ENCODE results near the gene SCN4B.
"Not testable (repeated sequence)": the region's sequence is repeated elsewhere in the genome, so short reads cannot be mapped to it uniquely, and the experiment has no call there.

Gene SCN4B, protein sequence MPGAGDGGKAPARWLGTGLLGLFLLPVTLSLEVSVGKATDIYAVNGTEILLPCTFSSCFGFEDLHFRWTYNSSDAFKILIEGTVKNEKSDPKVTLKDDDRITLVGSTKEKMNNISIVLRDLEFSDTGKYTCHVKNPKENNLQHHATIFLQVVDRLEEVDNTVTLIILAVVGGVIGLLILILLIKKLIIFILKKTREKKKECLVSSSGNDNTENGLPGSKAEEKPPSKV

DNA sequence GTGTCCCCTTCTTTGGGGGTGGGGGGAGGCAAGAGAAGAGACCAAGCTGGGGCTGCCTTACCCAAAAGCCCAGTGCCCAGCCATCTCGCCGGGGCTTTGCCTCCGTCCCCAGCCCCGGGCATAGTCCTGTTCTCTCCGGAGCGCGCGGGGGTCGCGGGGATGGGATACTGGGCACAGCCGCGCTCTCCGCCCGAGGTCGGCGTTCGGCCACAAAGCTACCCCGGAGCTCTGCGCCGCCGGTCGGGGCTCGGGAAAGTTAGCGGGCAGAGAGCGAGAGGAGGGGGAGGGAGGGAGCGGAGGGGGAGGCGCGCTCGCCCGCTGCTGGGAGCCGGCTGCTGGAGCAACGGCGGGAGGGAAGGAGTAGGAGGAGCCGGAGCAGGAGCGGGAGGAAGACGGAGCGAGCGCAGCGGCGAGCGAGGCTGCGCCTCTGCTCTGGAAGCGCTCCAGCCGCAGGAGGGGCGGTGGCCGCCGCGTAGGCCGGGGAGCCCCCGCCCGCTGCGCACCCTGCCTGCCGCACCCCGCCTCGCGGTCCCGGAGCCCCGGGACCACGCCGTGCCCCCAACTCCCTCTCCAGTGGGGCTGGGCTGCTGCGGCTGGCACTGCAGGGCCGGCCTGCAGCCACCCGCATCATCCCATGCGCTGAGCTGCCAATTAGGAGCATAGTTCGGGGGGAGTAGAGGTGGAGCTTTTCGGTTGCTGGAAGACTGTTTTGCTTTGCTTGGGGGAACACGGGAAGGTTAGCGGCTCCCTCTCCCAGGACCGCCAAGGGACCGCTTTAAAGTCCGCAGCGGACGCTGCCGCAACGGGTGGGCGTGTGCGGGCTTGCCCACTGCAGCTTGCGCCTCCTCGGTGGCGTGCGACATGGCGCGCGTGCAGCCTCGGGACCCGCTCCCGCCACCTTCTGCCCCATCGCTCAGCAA, at the start of gene SCN4B:
Gene SCN4B, minus strand, starts transcription at position 272 of the 920 bp plus-strand sequence. Its CDS starts 150 bp downstream, at position 122.
- peak; percentile 42 for DNase-seq

DNA sequence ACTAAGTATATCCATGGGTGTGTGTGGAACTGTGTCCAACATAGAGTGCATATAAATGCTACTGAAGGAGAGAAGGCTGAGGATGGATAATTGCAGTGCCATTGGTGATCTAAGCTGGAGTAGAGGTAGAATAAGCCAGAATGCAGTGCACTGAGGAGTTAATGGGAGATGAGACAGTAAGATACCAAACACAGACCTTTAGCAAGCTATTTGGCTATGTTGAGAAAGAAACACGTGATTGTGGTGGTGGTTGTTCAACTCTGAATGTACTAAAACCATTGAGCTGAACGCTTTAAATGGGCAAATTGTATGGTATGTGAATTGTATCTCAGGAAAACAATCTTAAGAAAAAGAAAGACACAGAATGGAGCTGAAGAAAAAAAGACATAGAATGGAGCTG, 49.3 kb upstream of the SCN4B start:
- peak; percentile 22 for DNase-seq

DNA sequence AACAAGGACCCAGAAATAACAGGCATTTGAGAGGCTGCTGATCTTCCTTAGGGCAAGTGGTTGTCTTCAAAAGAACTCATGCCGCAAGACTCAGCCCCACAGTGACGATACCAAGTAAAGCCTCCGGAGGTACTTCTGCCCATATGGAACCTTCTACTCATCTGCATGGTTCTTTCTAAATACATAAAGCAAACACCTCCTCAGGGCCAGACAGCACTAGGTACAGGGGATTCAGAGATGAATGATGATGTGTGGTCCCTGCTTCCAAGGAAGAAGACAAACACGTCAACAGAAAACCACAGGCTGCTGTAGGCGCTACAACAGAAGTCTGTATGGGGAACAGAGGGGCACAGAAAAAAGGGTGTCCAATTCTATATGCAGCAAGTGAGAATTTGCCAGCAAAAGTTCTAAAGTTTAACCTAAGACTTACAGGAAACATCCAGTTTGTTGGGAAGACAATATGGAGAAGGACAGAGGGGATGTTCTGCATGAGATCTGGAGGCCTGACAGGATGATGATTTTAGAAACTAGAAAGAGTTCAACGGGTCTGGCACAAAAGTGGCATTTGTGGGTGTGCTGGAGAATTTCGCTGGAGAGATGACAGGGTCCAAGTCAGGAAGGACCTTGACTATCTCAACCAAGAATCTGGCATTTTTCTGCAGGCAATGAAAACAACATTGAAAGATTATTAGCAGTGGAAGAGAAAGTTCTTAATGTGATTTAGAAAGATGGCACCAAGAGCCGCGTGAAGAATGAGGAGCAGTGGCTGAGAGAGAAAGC, 48.5 kb upstream of the SCN4B start:
- DNase-seq: peak; percentile 28

DNA sequence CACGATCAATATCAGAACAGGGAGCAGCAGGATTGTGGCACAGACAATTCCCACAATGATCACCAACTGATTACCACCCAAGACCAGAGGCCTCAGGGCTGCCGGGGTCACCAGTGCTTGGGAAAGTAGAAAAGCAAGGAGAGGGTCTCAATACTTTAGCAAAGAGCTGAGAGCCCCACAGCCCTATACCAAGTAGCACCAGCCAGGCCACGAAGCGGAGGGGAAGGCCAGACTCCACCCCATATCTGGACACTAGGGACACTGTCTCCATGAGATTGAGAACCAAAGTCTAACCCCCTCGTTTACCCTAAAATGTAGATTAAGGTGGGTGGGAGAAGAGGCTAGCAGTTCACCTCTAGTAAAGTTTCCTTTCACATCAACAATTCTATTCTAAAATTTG, 47.9 kb upstream of the SCN4B start:
- DNase-seq: no peak

DNA sequence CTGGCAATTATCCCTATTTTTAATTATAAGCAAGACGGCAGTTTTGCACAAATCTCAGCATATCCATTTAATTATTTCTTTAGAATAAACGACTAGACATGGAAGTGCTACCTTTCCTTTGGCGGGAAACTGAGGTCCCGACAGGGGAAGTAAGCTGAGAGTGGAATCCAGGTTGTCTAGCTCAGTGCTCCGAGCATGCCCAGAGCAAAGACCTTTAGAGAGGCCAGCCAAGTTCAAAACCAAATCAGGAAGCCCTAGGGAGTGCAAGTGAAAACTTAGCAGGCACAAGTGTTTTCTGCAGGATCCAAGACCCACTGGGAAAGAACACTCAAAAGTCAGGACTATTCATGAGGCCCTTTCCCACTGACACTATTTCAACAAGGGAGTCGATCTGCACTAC, 46.5 kb upstream of the SCN4B start:
- DNase-seq: no peak

DNA sequence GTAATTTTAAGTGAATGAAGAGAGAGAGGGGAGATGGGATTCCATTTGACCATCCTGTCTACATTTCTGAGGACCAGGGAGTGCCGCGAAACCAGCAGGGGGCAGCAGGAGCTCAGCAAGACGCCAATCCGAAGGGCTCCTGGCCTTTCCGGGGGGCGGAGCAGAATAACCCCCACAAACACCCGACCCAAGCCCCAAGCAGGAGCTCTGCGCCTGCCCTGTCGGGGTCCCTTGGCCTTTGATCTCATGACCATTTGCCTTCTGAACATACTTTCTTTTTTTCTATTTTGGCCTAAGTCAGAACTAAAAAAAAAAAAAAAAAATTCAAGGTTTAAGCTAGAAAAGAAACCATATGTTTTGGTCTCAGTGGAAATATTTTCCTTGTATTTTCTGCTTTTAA, 45.7 kb upstream of the SCN4B start:
- DNase-seq: peak; percentile 90

DNA sequence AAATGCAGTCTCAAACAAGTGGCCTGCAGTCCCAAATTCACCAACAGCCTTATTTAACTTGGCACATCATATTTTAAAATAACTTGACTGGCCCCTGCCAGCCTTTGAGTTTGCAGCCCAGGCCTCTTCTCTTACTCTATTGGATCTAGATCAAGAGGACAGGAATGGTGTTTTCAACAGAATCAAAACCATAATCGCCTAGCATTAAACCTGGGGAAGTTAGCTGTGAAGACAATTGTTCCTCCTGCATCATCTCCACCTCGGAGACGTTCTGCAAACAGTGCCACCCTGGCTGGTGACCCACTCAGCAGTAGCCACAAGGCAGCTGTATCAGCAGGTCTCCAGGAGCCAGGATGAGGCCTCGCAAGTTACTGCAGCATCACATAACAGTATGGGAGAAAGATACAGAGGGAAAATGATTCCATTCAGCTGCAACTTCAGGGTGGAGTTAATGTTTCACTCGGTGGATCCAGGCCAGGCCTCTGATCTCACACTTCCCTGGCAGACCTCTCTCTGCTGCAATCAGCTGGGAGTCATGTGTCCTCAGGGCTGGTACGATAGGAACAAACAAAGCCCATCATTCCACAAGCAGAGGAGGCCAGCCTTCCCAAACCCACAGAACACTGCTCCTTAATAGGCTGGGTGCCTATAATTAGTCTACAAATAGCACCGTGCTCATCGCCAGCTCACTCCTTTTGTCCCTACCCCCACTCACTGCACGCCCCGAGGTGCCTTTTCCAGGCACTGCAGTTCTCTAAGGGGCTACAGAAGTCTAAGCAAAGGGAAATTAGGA, 42.4 kb upstream of the SCN4B start:
- no peak for DNase-seq

DNA sequence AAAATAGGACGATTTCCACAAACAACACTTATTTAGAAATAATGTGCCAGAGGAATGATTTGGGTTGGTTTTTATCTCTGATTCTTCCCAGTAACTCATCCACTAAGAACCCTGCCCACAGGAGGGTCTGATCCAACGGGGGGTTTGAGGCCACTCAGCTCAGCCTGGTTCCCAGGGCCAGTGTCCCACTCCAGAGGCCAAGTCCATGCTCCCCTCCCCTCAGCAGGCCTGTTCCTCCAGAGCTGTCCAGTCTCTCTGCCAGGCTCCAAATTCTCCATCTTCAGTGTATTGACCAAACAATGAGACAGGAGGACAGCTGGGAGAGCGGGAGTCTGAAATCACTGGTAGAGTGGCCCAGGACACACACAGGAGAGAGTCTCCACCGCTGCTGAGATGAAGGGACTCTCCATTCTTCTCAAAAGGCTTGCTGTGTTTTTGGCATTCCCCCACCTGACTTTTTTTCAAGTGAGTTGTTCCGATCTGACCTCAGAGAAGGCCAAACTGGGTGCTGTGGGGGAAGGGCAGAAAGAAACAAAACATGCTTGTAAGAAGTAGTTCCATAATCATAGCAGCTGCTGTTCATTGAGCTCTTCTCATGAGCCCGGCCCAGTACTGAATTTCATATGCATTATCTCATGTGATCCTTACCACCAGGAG, 41.4 kb upstream of the SCN4B start:
- DNase-seq: no peak

DNA sequence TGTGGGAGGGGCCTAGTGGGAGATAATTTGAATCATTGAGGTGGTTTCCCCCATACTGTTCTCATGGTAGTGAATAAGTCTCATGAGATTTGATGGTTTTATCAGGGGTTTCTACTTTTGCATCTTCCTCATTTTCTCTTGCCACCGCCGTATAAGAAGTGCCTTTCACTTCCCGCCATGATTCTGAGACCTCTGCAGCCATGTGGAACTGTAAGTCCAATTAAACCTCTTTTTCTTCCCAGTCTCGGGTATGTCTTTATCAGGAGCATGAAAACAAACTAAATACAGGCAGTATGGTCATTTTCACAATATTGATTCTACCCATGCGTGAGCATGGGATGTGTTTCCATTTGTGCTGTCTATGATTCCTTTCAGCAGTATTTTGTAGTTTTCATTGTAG, 40.2 kb upstream of the SCN4B start:
- not testable (repeated sequence) for DNase-seq

DNA sequence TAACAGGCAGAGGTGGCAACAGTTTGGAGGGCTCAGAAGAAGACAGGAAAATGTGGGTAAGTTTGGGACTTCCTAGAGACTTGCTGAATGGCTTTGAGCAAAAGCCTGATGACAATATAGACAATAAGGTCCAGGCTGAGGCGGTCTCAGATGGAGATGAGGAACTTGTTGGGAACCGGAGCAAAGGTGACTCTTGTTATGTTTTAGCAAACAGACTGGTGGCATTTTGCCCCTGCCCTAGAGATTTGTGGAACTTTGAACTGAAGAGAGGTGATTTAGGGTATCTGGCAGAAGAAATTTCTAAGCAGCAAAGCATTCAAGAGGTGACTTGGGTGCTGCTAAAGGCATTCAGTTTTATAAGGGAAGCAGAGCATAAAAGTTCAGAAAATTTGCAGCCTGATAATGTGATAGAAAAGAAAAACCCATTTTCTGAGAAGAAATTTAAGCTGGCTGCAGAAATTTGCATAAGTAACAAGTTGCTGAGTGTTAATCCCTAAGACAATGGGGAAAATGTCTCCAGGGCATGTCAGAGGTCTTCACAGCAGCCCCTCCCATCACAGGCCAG, 38.4 kb upstream of the SCN4B start:
- DNase-seq: not testable (repeated sequence)

DNA sequence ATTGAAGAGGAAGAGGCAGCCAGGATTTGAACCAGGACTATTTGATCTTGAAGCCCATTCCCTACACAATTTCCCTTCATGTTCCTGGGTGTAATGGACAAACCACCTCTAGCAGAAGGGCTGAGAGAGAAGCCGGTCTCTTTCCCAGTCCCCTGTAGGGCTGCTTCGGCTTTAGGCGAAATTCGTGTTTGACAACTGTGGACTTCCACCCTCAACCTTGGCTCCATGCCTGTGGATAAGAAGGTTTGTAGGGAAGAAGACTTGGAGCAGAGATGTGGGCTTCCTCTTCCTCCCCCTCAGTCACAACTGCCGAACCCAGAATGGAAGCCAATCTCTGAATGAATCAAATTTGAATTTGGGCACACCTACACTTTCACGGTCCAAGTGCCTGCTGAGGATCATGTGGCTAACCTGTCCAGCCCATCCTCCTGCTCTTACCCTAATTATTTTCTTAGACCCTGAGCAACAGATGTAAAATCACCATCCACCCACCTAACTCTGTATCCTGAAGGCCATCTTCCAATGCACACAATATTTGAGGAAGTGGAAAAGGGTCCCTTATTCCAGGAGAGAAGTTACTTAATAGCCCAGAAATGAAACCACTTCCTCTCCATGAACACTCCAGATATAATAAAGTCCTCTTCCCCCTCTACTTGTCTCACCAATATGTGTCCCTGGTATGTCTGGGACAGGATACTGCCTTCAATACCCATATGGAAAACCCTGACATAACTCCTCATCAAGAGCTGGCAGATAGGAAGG, 33.9 kb upstream of the SCN4B start:
- DNase-seq: peak; percentile 35

DNA sequence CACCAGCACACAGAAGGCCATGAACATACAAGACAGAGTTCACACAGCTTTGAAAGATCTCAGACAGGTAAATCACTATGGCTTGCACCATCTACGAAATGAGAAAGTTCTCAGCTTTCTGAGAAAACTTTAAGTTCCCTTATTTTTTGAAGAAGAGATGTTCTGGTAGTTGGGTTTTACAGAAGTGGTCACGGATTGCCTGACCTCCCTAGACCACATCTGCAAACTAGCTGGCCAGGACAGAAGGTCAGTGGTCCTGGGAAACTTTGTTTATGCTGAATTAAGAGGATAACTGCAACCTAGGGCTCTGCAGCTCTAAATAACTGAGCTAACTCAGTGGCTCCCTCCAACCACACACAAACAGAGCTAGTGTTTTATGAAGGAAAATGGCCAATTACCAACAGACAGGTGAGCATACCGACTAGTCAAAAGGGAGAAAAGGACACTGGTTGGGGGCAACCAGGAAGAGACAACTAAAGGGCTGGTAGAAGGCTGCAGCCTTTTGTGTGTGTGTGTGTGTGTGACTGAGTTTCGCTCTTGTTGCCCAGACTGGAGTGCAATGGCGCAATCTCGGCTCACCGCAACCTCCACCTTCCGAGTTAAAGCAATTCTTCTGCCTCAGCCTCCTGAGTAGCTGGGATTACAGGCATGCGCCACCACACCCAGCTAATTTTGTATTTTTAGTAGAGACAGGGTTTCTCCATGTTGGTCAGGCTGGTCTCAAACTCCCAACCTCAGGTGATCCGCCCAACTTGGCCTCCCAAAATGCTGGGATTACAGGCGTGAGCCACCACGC, 32.4 kb upstream of the SCN4B start:
- peak; percentile 53 for DNase-seq

DNA sequence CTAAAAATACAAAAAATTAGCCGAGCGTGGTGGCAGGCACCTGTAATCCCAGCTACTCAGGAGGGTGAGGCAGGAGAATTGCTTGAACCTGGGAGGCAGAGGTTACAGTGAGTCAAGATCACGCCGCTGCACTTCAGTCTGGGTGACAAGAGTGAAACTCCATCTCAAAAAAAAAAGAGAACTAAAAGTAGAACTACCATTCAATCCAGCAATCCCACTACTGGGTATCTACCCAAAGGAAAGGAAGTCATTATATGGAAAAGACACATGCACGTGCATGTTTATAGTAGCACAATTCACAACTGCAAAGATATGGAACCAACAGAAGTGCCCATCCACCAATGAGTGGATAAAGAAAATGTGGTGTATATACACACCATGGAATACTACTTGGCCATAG, 31.1 kb upstream of the SCN4B start:
- not testable (repeated sequence) for DNase-seq

DNA sequence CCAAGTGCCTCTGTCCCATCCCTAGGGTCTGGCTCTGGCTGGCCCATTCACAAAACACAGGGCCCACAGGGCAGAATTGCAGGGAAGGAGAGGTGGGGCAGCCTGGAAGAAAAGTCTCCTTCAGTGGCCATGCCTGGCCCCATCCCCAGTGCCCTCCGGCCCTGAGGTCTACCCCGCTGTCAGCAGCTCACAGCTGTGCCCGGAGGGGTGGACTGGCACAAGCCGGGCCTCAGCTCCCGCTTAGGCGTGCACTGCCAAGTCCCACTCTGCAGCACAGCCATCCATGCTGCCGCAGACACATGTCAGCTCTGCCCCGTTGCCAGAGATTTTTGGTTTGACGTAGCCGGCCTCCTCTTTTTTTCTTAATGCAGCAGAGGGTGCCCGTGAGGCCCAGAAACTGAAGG, 27.7 kb upstream of the SCN4B start:
- DNase-seq: peak; percentile 80

DNA sequence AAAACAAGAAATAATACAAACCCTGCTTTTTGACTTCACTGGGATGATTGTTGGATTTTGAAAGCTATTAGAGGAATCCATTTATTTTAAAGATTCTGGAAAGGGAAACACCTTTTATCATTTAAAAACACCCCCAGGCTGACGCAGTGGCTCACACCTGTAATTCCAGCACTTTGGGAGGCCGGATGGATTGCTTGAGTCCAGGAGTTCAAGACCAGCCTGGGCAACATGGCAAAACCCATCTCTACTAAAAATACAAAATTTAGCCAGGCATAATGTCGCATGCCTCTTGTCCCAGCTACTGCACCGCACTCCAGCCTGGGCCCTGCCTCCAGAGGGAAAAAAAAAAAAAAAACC, 24.1 kb upstream of the SCN4B start:
- no peak for DNase-seq

DNA sequence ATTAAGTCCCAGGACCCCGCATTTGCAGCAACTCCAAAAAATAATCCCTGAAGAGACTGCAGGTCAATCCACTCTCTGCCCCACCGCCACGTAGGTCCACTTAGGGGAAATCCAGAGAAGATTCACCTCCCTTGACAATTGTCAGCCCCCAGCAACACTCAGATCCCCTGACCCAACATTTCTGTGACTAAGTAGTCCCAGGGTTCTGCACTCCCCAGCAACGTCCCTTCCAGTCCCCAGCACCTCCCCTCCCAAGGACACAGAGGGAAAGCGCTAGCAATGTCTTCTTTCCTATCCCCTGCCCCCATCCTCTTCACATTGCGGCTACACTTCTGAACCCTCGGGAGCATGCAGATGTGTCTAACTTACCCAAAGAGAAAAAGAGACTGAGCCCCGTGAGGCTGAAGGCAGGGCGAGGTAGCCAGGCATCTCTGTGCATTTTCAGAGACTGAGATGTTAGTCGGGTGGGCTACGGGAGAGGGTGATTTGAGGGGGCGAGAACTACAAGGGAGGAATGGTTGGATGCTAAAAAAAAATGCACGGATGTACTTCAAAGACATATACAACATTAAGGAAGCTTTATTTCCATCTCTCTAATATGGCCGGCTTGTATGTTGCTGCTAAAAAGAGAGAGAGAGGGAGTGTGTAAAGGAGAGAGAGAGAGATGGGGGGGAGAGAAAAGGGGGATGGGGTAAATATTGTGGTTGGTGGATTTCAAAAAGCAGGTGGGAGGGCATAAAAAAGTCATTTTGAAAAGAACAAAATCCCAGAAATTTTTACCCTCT, 23.6 kb upstream of the SCN4B start, which contains the start of gene SCN2B:
Gene SCN2B, minus strand, starts transcription at position 647 of the 785 bp plus-strand sequence. Its CDS starts 208 bp downstream, at position 439.
- DNase-seq: peak; percentile 56

DNA sequence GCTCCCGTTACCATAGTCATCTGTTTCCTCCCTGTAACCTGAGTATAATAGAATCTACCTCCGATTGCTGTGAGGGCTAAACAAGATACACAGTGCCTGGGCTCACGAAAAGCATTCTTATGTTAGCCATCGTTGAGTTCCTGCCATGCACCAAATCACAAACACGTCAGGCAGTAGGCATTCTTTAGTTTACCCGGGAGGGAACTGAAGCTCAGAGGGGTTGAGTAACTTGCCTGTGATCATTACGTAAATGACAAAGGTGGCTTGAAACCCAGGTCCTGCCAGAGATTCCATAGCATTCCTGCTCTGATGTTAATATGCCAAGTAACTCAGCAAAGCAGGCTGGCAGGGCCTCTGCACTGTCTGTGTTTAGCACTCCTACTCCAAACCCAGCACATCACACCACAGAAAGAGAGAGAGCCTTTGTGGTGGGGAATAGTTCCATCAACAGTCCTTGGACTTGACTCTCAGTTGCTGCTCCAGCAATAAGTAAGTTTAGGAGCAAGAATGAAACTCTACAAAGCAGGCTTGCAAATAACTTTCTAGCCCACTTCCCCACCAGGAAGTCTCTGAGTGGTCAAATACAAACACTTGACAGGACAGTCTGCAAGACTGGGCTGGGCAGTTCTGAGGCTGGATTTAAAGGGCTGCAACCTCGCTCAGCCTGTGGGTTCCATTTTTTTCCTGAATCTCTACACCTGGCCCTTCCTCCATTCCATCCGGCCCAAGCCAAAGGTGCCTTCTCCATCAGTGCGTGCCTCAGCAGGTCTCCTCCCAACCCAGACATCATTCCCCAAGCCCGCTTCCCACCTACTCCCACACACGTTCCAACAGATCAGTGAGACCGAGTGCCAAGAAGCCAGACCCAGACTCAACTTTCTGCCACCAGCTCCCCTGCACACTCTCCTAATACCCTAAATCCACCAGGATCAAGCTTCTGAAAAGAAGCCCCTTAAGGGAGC, 22.7 kb upstream of the SCN4B start:
- DNase-seq: no peak

DNA sequence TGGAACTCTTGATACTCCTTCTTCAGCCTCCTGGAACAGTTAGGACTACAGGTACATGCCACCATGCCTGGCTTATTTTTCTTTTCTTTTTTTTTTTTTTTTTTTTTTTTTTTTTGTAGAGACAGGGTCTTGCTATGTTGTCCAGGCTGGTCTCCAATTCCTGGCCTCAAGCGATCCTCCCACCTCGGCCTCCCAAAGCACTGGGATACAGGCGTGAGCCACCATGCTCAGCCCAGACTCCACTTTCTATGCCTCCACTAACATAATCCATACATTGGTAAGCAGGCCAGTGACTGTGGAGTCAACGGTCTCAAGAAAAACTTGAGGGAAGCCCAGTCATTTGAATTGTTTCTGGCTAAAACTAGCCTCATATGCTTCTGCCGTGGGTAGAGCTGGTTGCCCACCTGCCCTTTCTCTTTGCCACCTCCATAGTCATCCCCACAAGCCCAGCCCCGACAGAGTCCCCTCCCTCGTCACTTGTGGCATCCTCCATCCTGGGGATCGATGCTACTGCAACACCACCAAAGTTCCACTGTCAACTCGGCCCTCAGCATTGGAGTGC, 21.5 kb upstream of the SCN4B start:
- no peak for DNase-seq

Measured in hematopoietic multipotent progenitor cell treated with erythropoietin and hydrocortisone succinate and interleukin-3 and kit ligand, for 4 days (in vitro differentiated cells).